ENCODE measurements around the gene ICE1.
A peak's percentile ranks its signal among the peaks of the same experiment; 100 is the strongest.
"Not testable (repeated sequence)": the region's sequence is repeated elsewhere in the genome, so short reads cannot be mapped to it uniquely, and the experiment has no call there.

The ICE1 gene, protein sequence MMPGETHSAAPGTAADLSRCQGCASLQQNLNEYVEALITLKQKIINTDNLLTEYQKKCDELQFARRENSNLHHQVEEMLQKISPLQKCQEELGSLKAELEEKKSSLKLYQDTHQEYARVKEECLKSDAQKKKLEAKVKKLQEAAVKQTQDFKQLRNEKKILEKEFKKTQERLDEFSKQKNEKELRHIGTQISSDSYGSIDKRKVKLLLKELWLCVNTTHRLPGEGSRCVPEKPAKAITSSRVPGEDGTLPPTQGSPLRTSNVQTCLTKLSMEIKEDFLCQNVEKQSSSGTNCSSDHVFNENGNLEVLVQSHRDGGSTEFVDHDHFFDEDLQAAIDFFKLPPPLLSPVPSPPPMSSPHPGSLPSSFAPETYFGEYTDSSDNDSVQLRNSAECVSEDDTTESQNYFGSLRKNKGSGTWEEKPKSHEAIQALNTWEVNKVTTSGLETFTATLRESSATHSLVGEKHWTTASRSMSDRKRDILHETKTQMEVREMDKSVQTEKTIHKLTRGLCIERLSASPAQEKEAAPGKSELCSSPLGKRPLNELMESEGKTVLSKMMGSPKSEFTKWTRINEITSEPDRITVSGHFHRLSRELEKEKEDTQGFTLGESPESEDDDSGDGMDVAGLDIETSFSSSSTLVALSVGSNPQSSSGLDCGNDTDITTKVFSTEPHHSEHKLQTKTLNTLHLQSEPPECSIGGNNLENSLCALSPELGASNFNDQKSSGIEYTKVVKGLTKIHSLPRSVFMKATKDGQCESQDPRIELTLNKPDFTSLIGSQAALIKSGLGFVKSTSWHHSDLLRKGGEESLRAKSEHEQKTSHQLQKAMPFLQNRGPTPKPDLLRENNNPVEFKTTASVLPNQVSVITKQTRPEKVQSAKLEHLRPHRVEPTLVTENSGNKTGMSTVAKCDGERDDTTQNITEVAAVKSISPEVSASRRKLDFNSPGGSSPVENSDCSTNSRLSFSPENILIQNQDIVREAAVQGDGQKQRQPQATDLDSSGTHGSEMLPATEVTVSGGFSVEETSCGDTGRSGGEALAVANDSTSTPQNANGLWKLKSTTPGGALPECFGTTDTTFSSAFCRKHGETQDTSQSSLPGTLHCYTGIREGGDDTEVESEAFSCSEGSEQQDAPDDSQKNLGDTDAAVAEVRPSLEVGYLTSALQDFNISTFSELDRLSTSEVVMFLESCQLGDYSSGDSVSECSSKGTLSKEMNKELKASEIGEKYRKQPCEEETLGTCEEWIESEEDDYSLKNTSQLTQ (N-terminal part only)

DNA sequence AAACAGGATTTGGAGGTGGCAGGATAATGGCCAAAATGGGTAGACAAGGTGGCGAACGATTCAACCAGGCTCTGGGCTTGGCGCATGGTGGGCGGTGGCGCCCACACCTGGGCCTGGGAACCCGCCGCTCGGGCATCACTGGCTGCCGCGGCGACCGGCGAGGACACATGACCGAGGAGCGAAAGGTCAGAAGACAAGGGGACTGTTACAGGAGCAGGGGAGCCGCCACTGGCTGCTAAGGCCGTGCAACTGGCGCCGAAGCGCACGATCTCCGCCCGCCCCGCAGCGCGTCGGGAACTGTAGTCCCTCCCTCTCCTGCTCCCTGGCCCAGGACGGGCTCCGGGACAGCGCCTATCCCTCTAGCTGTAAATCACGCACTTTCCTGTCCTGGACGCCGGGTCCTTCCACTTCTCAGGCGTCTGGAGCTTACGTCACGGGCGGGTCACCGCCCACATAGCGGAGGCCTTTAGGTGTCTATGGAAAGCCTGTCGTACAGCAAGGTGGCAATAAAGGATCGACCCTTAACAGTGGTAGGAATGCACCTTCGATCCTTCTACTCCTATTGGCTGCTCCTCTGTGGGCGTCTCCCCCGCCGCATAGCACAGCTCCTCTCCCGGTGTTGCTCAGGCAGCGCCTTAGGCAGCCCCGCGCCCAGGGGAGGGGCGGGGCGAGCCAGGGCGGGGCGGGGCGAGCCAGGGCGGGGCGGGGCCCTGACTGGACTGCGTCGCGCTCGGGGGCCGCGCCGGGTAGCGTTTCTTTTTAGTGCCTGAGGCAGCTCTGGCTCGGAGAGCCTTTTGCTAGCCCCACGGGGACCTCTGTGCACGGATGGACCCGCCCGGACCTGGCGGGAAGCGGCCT lies at the start of gene ICE1:
ICE1 (plus strand) TSS at position 717 of the 858 bp plus-strand sequence. CDS start 239 bp downstream, outside the sequence.
- peak; percentile 90 for DNase-seq (ENCODE audit: low read depth)

- no peak for DNase-seq (ENCODE audit: low read depth)
Observed at GRCh38 chr5:5372930-5373329, 49.5 kb upstream of the ICE1 start.

GRCh38 chr5:5373351-5373989 lies 49.0 kb upstream of the ICE1 start:
- DNase-seq (ENCODE audit: low read depth), result no peak

DNA sequence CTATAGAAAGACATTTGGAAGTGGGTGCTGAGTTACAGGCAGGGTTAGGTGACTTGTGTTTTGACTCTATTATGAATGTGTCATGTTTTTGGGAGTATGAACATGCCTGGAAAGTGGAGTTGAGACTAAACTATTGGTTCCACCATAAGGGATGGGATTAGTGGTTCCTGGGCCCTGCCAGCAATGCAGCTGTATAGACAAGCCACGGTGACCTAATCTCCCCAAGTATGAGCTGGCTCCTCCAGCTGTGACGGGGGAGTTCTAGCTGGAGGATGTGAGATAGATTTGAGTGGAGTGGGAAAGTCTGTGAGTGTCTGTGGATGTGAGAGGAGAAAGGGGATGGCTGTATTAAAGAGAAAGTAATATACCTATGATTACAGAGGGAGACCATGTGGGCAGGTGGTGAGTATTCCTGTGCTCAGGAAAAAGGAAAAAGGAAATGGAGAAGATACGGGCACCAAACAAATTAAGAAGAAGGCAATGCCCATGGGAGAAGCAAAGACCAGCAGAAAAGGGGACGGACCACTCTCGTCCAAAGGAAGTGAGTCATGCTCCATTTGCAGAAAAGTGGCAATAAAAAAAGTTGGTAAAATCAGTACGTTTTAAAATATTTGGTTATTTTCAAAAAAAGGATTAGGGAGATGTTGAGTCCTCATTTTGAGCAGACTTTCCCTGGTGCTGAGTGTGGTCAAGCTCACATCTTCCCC lies 48.3 kb upstream of the ICE1 start:
- no peak for DNase-seq (ENCODE audit: low read depth)

- no peak for DNase-seq (ENCODE audit: low read depth)
Observed at GRCh38 chr5:5377780-5378179, 44.7 kb upstream of the ICE1 start.

DNA sequence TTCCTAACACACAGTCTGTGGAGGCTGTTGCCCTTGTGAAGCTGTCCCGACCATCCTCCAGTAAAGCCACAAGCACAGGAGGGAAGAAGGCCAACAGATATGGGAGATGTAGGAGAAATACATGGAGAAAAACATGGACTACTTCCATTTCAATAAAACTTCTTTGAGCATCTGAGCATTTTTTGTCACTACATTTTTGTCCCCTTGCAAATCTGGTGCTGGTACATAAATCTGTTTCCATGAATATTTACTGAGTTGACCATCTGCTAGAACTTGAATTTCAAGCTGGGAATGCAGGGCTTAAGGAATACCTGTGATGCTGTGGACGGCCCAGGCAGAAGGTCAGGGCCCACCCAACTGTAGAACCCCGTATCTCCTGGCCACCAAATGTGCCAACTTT lies 43.9 kb upstream of the ICE1 start:
- DNase-seq (ENCODE audit: low read depth), result no peak

- DNase-seq (ENCODE audit: low read depth), result no peak
Observed at GRCh38 chr5:5380298-5380697, 42.2 kb upstream of the ICE1 start.

- DNase-seq (ENCODE audit: low read depth), result no peak
Observed at GRCh38 chr5:5381310-5381913, 41.1 kb upstream of the ICE1 start.

GRCh38 chr5:5383461-5383860 lies 39.0 kb upstream of the ICE1 start:
- no peak for DNase-seq (ENCODE audit: low read depth)

- DNase-seq (ENCODE audit: low read depth), result no peak
Observed at GRCh38 chr5:5384660-5385330, 37.7 kb upstream of the ICE1 start.

GRCh38 chr5:5385331-5385662 lies 37.2 kb upstream of the ICE1 start:
- no peak for DNase-seq (ENCODE audit: low read depth)

DNA sequence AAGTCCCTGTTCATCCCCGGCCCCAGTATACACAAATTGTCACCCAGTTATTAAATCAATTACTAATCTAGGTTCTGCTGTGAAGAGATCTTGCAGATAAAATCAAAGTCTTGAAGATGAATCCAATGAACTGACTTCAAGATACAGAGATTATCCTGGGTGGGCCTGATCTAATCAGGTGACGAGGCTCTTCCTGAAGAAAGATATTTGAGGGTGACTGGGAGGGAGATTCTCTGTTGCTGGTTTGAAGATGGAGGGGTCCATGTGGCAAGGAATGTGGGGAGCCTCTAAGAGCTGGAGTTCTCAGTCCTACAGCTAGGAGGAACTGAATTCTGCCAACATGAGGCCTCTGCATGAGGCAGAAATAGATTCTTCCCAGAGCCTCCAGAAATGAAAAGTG lies 36.1 kb upstream of the ICE1 start:
- DNase-seq (ENCODE audit: low read depth), result no peak

GRCh38 chr5:5387192-5387591 lies 35.3 kb upstream of the ICE1 start:
- no peak for DNase-seq (ENCODE audit: low read depth)

- no peak for DNase-seq (ENCODE audit: low read depth)
Observed at GRCh38 chr5:5387777-5388176, 34.7 kb upstream of the ICE1 start.

DNA sequence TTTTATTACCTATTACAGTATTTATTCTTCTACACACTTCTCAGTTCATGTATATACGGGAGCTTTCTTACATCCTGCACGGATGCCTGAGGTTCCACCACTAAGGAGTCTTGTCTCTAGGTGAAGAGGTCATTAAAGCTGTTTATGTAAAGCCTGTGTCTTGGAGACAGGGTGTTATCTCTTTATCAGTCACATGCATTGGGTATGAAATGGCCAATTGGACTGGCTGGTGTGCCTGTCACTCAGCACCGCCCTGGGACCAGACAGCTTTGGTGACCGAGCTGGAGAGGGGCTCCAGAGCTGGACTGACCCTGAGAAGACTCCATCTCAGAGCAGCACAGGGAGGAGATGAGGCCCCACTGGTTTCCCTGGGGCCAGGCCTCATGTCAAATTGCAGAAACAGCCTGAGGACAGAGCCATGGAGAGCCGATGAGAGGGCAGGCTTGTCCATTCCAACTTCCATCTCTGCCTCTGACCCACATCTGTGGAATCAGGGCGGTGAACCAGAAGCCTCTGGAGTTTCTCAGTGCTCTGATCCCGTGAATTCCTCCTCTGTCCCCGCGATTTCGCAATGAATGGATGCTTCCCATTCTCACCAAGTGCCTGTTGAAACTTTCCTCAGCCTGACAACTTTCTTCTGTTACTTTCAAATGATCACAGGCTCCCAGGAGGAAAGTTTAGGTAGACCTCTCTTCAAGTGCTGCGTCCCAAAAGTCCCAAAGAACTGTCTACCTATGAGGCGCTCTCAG lies 32.2 kb upstream of the ICE1 start:
- not testable (repeated sequence) for DNase-seq (ENCODE audit: low read depth)

DNA sequence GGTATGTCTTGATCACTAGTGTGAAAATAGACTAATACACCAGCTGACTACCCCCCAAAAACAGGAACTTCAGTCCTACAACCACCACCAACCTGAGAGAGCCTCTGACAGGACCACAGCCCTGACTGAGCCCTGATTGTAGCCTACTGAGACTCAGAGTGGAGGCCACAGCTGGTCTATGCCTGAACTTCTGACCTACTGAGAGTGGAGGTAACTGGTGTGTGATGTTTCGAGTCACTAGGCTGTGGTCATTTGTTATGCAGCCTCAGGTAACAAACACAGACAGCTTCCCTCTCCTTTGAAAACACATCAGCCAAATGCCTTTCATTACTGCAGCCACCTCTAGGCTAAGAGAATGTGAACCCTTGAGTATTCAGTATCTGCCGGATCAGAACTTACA lies 30.0 kb upstream of the ICE1 start:
- not testable (repeated sequence) for DNase-seq (ENCODE audit: low read depth)

- DNase-seq (ENCODE audit: low read depth), result not testable (repeated sequence)
Observed at GRCh38 chr5:5394384-5394986, 28.0 kb upstream of the ICE1 start.

DNA sequence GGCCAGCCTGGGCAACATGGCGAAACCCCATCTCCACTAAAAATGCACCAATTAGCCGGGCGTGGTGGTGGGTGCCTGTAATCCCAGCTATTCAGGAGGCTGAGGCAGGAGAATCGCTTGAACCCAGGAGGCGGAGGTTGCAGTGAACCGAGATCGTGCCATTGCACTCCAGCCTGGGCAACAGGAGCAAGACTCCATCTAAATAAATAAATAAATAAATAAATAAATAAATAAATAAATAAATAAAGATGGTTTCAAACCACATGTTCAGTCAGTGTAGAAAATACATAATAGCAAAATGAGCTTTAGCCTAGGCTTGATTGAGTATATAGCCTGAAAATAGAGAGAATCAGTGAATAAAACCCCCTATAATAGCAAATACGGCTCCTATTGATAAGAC lies 27.4 kb upstream of the ICE1 start:
- DNase-seq (ENCODE audit: low read depth), result not testable (repeated sequence)
